SU-DHL-6 (cell line): ENCODE measurements around the gene PLA2G4A.

ENCODE experiments used
- EZH2phosphoT487 ChIP-seq: fragments of 200-600 bp; sonication (generic), shearing (Covaris generic); conservative IDR thresholded peaks from 2 replicates; pipeline ENCODE4 v1.6.1; 2018; ENCODE audit warnings: mild to moderate bottlenecking, antibody characterized with exemption, low read length, moderate library complexity, mixed read lengths
- TF ChIP-seq, protein P1 (sequence below): fragments of 200-600 bp; sonication (generic); IDR thresholded peaks from one replicate; pipeline ENCODE4 v1.5.1; 2017; ENCODE audit warnings: antibody characterized with exemption, mild to moderate bottlenecking, low read length, moderate library complexity; ENCODE audit not compliant: insufficient read depth, poor library complexity, severe bottlenecking

DNA sequence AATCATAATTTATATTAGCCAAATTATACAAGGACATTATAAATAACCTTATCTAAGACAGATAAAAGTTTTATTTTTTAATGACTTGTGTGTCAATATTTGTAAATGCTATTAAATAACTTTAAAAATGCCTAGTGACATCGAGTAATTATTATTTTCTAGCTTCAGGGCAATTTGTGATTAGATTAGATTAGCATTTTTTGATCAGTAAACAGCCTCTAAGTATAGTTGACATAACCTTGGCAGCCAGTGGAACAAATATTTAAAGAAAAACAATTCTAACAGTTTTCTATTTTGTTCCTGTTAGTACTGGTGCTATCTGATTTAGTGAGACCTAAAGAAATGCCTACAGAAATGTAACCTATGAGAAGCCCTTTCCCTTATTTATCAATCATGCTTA, 169.1 kb downstream of the PLA2G4A start:
- TF ChIP-seq, protein P1, sequence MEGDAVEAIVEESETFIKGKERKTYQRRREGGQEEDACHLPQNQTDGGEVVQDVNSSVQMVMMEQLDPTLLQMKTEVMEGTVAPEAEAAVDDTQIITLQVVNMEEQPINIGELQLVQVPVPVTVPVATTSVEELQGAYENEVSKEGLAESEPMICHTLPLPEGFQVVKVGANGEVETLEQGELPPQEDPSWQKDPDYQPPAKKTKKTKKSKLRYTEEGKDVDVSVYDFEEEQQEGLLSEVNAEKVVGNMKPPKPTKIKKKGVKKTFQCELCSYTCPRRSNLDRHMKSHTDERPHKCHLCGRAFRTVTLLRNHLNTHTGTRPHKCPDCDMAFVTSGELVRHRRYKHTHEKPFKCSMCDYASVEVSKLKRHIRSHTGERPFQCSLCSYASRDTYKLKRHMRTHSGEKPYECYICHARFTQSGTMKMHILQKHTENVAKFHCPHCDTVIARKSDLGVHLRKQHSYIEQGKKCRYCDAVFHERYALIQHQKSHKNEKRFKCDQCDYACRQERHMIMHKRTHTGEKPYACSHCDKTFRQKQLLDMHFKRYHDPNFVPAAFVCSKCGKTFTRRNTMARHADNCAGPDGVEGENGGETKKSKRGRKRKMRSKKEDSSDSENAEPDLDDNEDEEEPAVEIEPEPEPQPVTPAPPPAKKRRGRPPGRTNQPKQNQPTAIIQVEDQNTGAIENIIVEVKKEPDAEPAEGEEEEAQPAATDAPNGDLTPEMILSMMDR: no peak
- TF ChIP-seq EZH2phosphoT487: no peak
